Erythroblast (primary cell): ENCODE results near the gene TIPARP.

Source experiments
- GATA1 ChIP-seq: IDR thresholded peaks from 2 replicates; pipeline ENCODE4 v1.6.1; 2011; ENCODE audit warnings: low read depth, mild to moderate bottlenecking, control low read depth, low read length, moderate library complexity
- POLR2A ChIP-seq: IDR thresholded peaks from 2 replicates; pipeline ENCODE4 v1.6.1; 2011; ENCODE audit warnings: mild to moderate bottlenecking, low read length

GRCh38 chr3:156682501-156682900 is 8.1 kb downstream of the TIPARP start:
- TF ChIP-seq POLR2A (no peak), GATA1 (no peak)
